ENCODE measurements around the gene ORC5. TPM values are rescaled to one million over a fixed set of nuclear protein-coding genes. Genes with fewer than 3 reads are reported as not detected.

ORC5 gene
- total RNA-seq, 6 donors from 2014 or later, result 4.9 to 22.0 (median 13.8) TPM

- H3K27me3 ChIP-seq, result no peaks in the 10 kb centered on the region
- H3K4me1 ChIP-seq, result no peaks in the 10 kb centered on the region
- 54 to 56% methylated on average over 3 of the region's 3 CpGs for WGBS, 2 donors
- H3K9me3 ChIP-seq, result no peaks in the 10 kb centered on the region
- DNase-seq (no peak), ATAC-seq (ENCODE audit: low FRiP score in 2 of 2) (no peak)
- H3K27ac ChIP-seq, result no peak overlapping the region
- no peaks in the 10 kb centered on the region for H3K36me3 ChIP-seq
- H3K4me3 ChIP-seq, result no peak overlapping the region
- TF ChIP-seq POLR2AphosphoS5 (IDR thresholded peaks at IDR 0.05) (no peak), EP300 (IDR thresholded peaks at IDR 0.05) (no peak), CTCF (IDR thresholded peaks at IDR 0.05) (no peak), POLR2A (IDR thresholded peaks at IDR 0.05) (no peak)
These were observed 118.2 kb downstream of the ORC5 start for GRCh38 chr7:104089612-104090011.

- Histone ChIP-seq H3K36me3 (no peaks in the 10 kb centered on the region), H3K4me3 (no peak overlapping the region), H3K27me3 (no peaks in the 10 kb centered on the region), H3K27ac (no peak overlapping the region), H3K9me3 (no peaks in the 10 kb centered on the region), H3K4me1 (no peaks in the 10 kb centered on the region)
- no peak for TF ChIP-seq POLR2AphosphoS5 (IDR thresholded peaks at IDR 0.05)
- TF ChIP-seq POLR2A (IDR thresholded peaks at IDR 0.05), result no peak
- TF ChIP-seq EP300 (IDR thresholded peaks at IDR 0.05), result no peak
- TF ChIP-seq CTCF (IDR thresholded peaks at IDR 0.05), result no peak
- 55 to 65% methylated on average over 1 of the region's 1 CpG for WGBS, 2 donors
- DNase-seq (no peak), ATAC-seq (ENCODE audit: low FRiP score in 2 of 2) (no peak)
These were observed 118.8 kb downstream of the ORC5 start for GRCh38 chr7:104089061-104089460.

Other genes with a start within 250 kb of the ORC5 start
- gene RELN, start 218.4 kb downstream of the ORC5 start, total RNA-seq, result 1 to 10 TPM in 5 of 6 donors, not detected in 1; 1.1 to 3.6 (median 2.6) TPM
- gene LHFPL3, start 120.6 kb upstream of the ORC5 start, total RNA-seq, result not detected